Pancreas (tissue), 10 donors: ENCODE data around the gene KLHL15. TPM values are rescaled to one million over a fixed set of nuclear protein-coding genes. Genes with fewer than 3 reads are reported as not detected.

Experiments used
- ATAC-seq, 4 donors: fragments of 200-7000 bp; cut with Tn5 transposase; one replicate each; pipeline versions ENCODE4 v1.8.0 to v1.9.1; 2020; ENCODE audit warnings: mild to moderate bottlenecking in 4 of 4, moderate library complexity in 4 of 4
- DNase-seq, 6 donors: peaks; one replicate each; pipeline ENCODE4 v3.0.0-alpha.2; 2020
- FAIRE-seq: peaks from 2 replicates; lab custom pipeline; 2012; peaks lifted over from hg19 to GRCh38; lab: Jason Lieb, UNC
- H3K27ac ChIP-seq, 4 donors: fragments of 200-600 bp; sonication (generic); 1 replicate in 3 of 4; 2 replicates in 1 of 4; pipeline versions ENCODE4 v1.5.0 to v1.8.0; 2020
- H3K27me3 ChIP-seq, 4 donors: fragments of 200-600 bp; one replicate each; pipeline ENCODE4 v1.8.0; 2021
- H3K36me3 ChIP-seq, 3 donors: fragments of 200-600 bp; sonication (generic) in 1 of 3; one replicate each; pipeline versions ENCODE4 v1.5.0 to v1.8.0; 2020 to 2021
- H3K4me1 ChIP-seq, 3 donors: fragments of 200-600 bp; one replicate each; pipeline ENCODE4 v1.8.0; 2021
- H3K4me3 ChIP-seq, 4 donors: fragments of 200-600 bp; sonication (generic) in 2 of 4; one replicate each; pipeline versions ENCODE4 v1.5.0 to v1.8.0; 2020 to 2021
- H3K9me3 ChIP-seq, 4 donors: fragments of 200-600 bp; one replicate each; pipeline ENCODE4 v1.8.0; 2021
- WGBS, 2 donors: extraction: QIAGEN DNeasy Blood & Tissue Kit; methylation state at CpG; one replicate each; pipeline ENCODE4 v1.1.7; 2013; 5-methylcytosine and 5-hydroxymethylcytosine counted together
- intact Hi-C, 3 donors: fragments of 100-400 bp; cut with DNase I; formaldehyde crosslinking; loops; one replicate each; pipeline versions ENCODE4 v1.11.1 to v1.14.2; 2022
- polyA plus RNA-seq, 2 donors: library from polyadenylated mRNA; stranded (reverse); fragments of 200-250 nt; gene quantifications; one replicate each; pipeline ENCODE4 v1.2.3, GENCODE V29; 2013
- total RNA-seq, 6 donors: library from RNA; stranded (reverse); fragmentation: NEBNext Ultra II Directional in 4 of 6; extraction: Animal tissue kit (Norgen Biotek cat#: 25700) in 4 of 6; gene quantifications; one replicate each; pipeline versions ENCODE4 v1.2.1 to v1.2.4, GENCODE V29; 2021 to 2023
- TF ChIP-seq, protein P1 (sequence below), 4 donors: fragments of 200-600 bp; sonication (generic) in 3 of 4; IDR thresholded peaks; one replicate each; pipeline versions ENCODE4 v1.5.0 to v1.8.0; 2021; ENCODE audit warnings: antibody characterized with exemption in 4 of 4
- donor health status: healthy with polysubstance abuse.
- donor health status: DM: no; HTN: no; CAD: no; lungs with moderate emphysema.
- donor health status: DM: no; HTN: no; CAD: no.
- donor health status: control.
- donor health status: control.
- donor health status: Bipolar disorder and iron deficiency.
- donor health status: DM: yes; HTN: yes; CAD: no.
- donor health status: DM: no; HTN: no; CAD: no.
- donor health status: DM: no; HTN: no; CAD: no.
- donor health status: DM: yes; HTN: yes; CAD: no.

KLHL15 gene
- total and polyA plus RNA-seq, 8 donors = 1.2 to 4.7 (median 4.2) TPM

DNA sequence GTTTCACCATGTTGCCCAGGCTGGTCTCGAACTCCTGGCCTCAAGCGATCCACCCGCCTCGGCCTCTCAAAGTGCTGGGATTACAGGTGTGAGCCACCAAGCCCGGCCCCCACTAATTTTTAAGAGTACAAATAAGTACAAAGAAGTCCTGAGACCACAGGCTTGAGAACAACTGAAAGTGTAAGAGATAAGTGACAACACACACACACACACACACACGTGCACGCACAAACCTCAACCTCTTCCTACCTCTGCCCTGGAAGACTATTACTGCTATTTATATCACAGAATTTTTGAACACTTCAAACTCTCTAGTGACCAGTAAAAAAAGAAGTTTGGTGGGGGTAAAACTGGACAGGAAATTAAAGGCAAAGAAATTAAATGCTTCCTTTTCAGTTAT, 7.5 kb downstream of the KLHL15 start:
- WGBS, 2 donors = 84 to 93% methylated on average over 7 of the region's 7 CpGs
- Histone ChIP-seq H3K36me3 (no peaks in the 10 kb centered on the region), H3K9me3 (no peaks in the 10 kb centered on the region), H3K4me3 (no peak overlapping the region), H3K27me3 (peaks cover 0 to 22% (median 3%) of the 10 kb centered on the region in 4 donors), H3K27ac (no peak overlapping the region), H3K4me1 (peaks cover 0 to 7% (median 0%) of the 10 kb centered on the region in 3 donors)
- TF ChIP-seq, protein P1, sequence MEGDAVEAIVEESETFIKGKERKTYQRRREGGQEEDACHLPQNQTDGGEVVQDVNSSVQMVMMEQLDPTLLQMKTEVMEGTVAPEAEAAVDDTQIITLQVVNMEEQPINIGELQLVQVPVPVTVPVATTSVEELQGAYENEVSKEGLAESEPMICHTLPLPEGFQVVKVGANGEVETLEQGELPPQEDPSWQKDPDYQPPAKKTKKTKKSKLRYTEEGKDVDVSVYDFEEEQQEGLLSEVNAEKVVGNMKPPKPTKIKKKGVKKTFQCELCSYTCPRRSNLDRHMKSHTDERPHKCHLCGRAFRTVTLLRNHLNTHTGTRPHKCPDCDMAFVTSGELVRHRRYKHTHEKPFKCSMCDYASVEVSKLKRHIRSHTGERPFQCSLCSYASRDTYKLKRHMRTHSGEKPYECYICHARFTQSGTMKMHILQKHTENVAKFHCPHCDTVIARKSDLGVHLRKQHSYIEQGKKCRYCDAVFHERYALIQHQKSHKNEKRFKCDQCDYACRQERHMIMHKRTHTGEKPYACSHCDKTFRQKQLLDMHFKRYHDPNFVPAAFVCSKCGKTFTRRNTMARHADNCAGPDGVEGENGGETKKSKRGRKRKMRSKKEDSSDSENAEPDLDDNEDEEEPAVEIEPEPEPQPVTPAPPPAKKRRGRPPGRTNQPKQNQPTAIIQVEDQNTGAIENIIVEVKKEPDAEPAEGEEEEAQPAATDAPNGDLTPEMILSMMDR (IDR thresholded peaks at IDR 0.05) = no peak
- no peak for FAIRE-seq
- intact Hi-C loops = no loop called here
- no peak for DNase-seq
- ATAC-seq = no peak

DNA sequence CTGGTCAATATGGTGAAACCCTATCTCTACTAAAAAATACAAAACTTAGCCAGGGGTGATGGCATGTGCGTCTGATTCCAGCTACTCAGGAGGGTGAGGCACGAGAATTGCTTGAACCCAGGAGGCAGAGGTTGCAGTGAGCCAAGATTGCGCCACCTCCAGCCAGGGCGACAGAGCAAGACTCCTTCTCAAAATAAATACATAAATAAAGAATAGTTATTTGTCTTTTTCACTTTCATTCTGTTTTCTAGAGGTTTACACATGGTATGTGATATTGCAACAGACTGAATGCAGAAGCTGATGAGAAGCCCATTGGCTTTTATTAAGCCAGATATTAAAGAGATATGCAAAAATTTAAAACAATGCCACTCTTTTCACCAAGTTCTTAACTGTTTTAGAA, 8.2 kb downstream of the KLHL15 start:
- Histone ChIP-seq H3K4me1 (peaks cover 0 to 6% (median 0%) of the 10 kb centered on the region in 3 donors), H3K27ac (no peak overlapping the region), H3K27me3 (peaks cover 0 to 15% (median 3%) of the 10 kb centered on the region in 4 donors), H3K36me3 (no peaks in the 10 kb centered on the region), H3K4me3 (no peak overlapping the region), H3K9me3 (no peaks in the 10 kb centered on the region)
- FAIRE-seq (no peak), DNase-seq (no peak), ATAC-seq (no peak)
- 62 to 69% methylated on average over 4 of the region's 4 CpGs for WGBS, 2 donors
- TF ChIP-seq, protein P1 (IDR thresholded peaks at IDR 0.05) = no peak
- intact Hi-C loops = no loop called here

DNA sequence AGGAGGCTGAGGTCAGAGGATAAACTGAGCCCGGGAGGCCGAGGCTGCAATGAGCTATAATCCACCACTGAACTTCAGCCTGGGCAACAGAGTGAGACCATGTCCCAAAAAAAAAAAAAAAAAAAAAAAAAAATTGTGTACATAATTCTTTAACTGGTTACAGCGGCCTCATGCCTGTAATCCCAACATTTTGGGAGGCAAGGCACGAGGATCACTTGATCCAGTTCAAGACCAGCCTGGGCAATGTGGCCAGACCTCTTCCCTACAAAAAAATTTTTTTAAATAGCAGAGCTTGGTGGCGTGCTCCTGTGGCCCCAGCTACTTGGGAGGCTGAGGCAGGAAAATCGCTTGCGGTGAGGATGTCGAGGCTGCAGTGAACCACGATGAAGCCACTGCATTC, 9.3 kb downstream of the KLHL15 start:
- 84 to 96% methylated on average over 9 of the region's 9 CpGs for WGBS, 2 donors
- Histone ChIP-seq H3K36me3 (no peaks in the 10 kb centered on the region), H3K27me3 (peaks cover 0 to 9% (median 0%) of the 10 kb centered on the region in 4 donors), H3K4me3 (no peak overlapping the region), H3K9me3 (no peaks in the 10 kb centered on the region), H3K27ac (no peak overlapping the region), H3K4me1 (no peaks in the 10 kb centered on the region)
- TF ChIP-seq, protein P1 (IDR thresholded peaks at IDR 0.05) = no peak
- ATAC-seq = no peak
- intact Hi-C loops = no loop called here
- no peak for FAIRE-seq
- no peak for DNase-seq

DNA sequence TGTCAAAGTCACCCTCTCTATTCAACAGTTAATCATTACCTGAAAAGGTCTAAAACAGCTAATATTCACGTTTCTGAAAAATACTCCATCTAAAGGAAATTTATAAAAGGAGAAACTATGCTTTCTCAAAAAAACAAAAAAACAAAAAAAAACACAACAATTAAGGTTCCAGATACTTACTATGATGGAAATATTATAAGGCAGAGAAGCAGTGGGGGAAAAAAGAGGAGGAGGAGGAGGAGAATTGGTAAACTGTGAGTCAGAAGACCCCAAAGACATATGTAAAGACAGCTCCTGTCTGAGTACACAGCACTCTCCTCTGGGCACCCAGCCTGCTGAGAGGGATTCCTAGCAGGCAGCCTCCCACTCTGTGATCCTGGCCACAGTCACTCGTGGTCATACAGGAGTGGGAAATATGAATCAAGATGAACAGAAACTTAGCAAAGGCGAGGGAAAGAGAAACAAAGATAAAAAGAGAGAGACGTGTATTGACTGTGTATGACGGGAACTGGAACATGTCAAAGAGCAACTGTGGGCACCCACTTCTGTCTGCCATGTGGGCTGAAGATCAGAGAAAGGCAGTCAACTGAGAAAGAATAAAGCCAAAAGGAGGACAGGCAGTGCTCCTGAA, 12.5 kb downstream of the KLHL15 start:
- intact Hi-C loops = no loop called here

DNA sequence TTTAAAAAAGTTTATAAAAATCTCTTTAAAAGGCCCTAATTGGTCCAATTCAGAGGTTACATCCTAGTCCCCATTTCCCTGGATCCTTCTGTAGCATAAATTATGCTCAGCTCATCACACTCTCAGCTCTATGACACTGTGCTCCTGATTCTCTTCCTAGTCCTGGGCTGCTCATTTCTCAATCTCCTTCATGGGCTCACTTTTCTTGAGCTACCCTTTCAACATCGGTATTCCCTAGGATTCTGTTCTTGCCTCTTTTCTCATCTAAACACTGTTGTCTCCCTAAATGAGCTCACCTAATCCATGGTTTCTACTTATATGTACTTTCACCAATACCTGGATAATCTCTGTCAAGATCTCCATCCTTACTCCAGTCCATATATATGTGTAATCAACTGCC, 14.7 kb downstream of the KLHL15 start:
- FAIRE-seq = no peak
- no peaks in the 10 kb centered on the region for H3K9me3 ChIP-seq
- H3K4me1 ChIP-seq = no peaks in the 10 kb centered on the region
- H3K27ac ChIP-seq = no peak overlapping the region
- no peak for DNase-seq
- no peaks in the 10 kb centered on the region for H3K27me3 ChIP-seq
- ATAC-seq = no peak
- H3K36me3 ChIP-seq = no peaks in the 10 kb centered on the region
- H3K4me3 ChIP-seq = no peak overlapping the region
- WGBS, 2 donors = 88 to 95% methylated on average over 1 of the region's 1 CpG
- intact Hi-C loops = no loop called here
- TF ChIP-seq, protein P1 (IDR thresholded peaks at IDR 0.05) = no peak

More for the DNA sequence above, 12.5 kb downstream of the KLHL15 start:
- TF ChIP-seq, protein P1 (IDR thresholded peaks at IDR 0.05) = no peak
- Histone ChIP-seq H3K4me1 (no peaks in the 10 kb centered on the region), H3K36me3 (no peaks in the 10 kb centered on the region), H3K27ac (no peak overlapping the region), H3K4me3 (no peak overlapping the region), H3K9me3 (no peaks in the 10 kb centered on the region), H3K27me3 (peaks cover 0 to 9% (median 0%) of the 10 kb centered on the region in 4 donors)
- ATAC-seq (no peak), FAIRE-seq (no peak), DNase-seq (no peak)
- 17 to 22% methylated on average over 5 of the region's 5 CpGs for WGBS, 2 donors
